ENCODE results near the gene ADAMTS9. TPM values are rescaled to one million over a fixed set of nuclear protein-coding genes. Genes with fewer than 3 reads are reported as not detected.

The ADAMTS9 gene
- total RNA-seq, 1 experiment from 2014 or later = 0.46 TPM

DNA sequence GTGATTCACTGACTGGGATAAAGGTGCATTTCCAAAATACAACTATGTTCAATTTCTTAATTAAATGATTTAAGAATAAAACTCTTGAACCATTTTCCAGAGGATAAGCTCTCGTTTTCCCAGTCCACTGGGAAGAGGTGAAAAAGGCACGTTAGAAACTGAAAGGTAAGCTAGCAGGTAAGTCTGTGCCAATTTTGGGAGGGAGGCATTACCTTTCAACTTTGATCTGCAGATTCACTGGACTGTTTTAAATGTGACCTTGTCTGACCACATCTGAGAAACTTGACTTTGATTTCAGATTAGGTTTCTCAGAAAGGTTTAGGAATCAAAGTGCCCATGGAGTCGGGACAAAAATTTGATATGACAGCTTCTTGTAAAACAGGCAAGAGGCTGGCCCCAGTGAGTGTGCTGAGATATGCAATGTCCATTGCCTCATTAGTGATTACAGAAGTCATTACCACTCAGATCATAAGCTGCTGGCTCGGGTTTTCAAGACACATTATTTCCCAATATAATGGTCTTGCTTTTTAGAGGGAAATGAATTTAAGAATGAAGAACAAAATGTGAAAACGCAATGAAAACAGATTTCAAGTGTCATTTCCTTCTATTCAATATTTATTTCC lies 118.8 kb downstream of the ADAMTS9 start:
- Histone ChIP-seq H2BK12ac (ENCODE audit: insufficient read length, low read depth, low read length) (no peak overlapping the region), H4K8ac (replicated peaks; ENCODE audit: insufficient read length, low read depth, low read length) (no peak overlapping the region)

More for the DNA sequence above, 118.8 kb downstream of the ADAMTS9 start:
- Mint-ChIP-seq H3K36me3 (ENCODE audit: insufficient read depth in 1 of 3, low read depth in 3 of 3) (no peaks in the 10 kb centered on the region), H3K9me3 (no peaks in the 10 kb centered on the region), H3K4me1 (peaks cover 1 to 5% of the 10 kb centered on the region in 2 experiments), H3K27ac (no peak overlapping the region), H3K27me3 (ENCODE audit: low read depth) (peaks cover 5% of the 10 kb centered on the region), H3K4me3 (no peak overlapping the region)
- Histone ChIP-seq H3K27ac (ENCODE audit: insufficient read length, low read depth, low read length) (no peak overlapping the region), H3K4me2 (ENCODE audit: insufficient read depth, insufficient read length, low read length) (no peak overlapping the region), H4K91ac (ENCODE audit: insufficient read length, low read depth, low read length) (no peak overlapping the region), H3K27me3 (ENCODE audit: insufficient read depth, low read length) (no peaks in the 10 kb centered on the region), H2BK20ac (ENCODE audit: low read depth, low read length, poor library complexity, severe bottlenecking) (no peak overlapping the region), H2BK120ac (ENCODE audit: low read depth, low read length, poor library complexity, severe bottlenecking) (no peak overlapping the region), H4K20me1 (ENCODE audit: control insufficient read depth, insufficient read depth, insufficient read length) (no peaks in the 10 kb centered on the region), H3K9ac (ENCODE audit: extremely low read depth, insufficient read length, low read length) (no peak overlapping the region), H2AFZ (ENCODE audit: low read length) (no peak overlapping the region), H2BK15ac (ENCODE audit: low read depth, low read length) (no peak overlapping the region), H3K56ac (ENCODE audit: insufficient read length, low read depth, low read length) (no peak overlapping the region), H3K18ac (ENCODE audit: insufficient read length, low read depth, low read length) (no peak overlapping the region), H3K79me1 (ENCODE audit: insufficient read depth, low read depth, low read length, poor library complexity, severe bottlenecking) (no peaks in the 10 kb centered on the region), H4K5ac (ENCODE audit: insufficient read length, low read depth, low read length) (no peak overlapping the region), H3K23ac (ENCODE audit: insufficient read length, low read depth, low read length) (no peak overlapping the region), H2BK5ac (ENCODE audit: insufficient read length, low read length) (no peak overlapping the region), H2AK5ac (ENCODE audit: insufficient read length, low read length) (no peak overlapping the region), H3K4me1 (ENCODE audit: insufficient read depth, low read length) (peaks cover under 1% of the 10 kb centered on the region; the same call in 1 of the 2 replicates), H3K79me2 (ENCODE audit: insufficient read depth, low read length) (no peaks in the 10 kb centered on the region), H3K9me3 (ENCODE audit: control insufficient read depth, low read depth, low read length) (no peaks in the 10 kb centered on the region), H3K14ac (ENCODE audit: insufficient read depth, low read length) (no peak overlapping the region), H3K4ac (ENCODE audit: low read depth, low read length) (no peak overlapping the region), H3K23me2 (ENCODE audit: insufficient read length, low read depth, low read length, poor library complexity, severe bottlenecking) (no peaks in the 10 kb centered on the region), H3T11ph (ENCODE audit: low read length) (no peak overlapping the region)
- no peak for TF ChIP-seq CTCF (conservative IDR thresholded peaks at IDR 0.05)
- no CpG with 5 or more reads among the region's 5 CpGs for WGBS (ENCODE audit: extremely low coverage, insufficient read length, low lambda C conversion rate)
- no peak for DNase-seq
